Measurements from ENCODE around the gene RTP3.

GRCh38 chr3:46516521-46516920, 18.7 kb downstream of the RTP3 start:
- TF ChIP-seq POLR2AphosphoS5 (IDR thresholded peaks at IDR 0.05; ENCODE audit: low read depth, low read length) (no peak), ZBTB33 (IDR thresholded peaks at IDR 0.05; ENCODE audit: borderline replicate concordance, low read depth) (no peak)
